HG02798 (cell line): ENCODE measurements around the gene FAM217A.
"Not testable (repeated sequence)": the region's sequence is repeated elsewhere in the genome, so short reads cannot be mapped to it uniquely, and the experiment has no call there.

Experiments used
- ATAC-seq: cut with Tn5 transposase; IDR thresholded peaks from one replicate; pipeline ENCODE4 v1.9.1; 2021; ENCODE audit warnings: mild to moderate bottlenecking; ENCODE audit not compliant: unreplicated experiment, poor library complexity

Gene FAM217A

GRCh38 chr6:4078691-4079471 lies at the start of gene FAM217A:
Gene FAM217A, minus strand, starts transcription at chr6:4079137. Its CDS starts 1,723 bp downstream, at chr6:4077414.
- ATAC-seq: no peak

- ATAC-seq: no peak
Measured at GRCh38 chr6:4128072-4128471, 49.1 kb upstream of the FAM217A start.

- no peak for ATAC-seq
Measured at GRCh38 chr6:4125933-4126864, 47.3 kb upstream of the FAM217A start.

GRCh38 chr6:4125500-4125899 lies 46.6 kb upstream of the FAM217A start:
- no peak for ATAC-seq

- ATAC-seq: no peak
Measured at GRCh38 chr6:4124351-4124750, 45.4 kb upstream of the FAM217A start.

GRCh38 chr6:4115741-4116140 lies 36.8 kb upstream of the FAM217A start:
- ATAC-seq: no peak

GRCh38 chr6:4114123-4114522 lies 35.2 kb upstream of the FAM217A start:
- no peak for ATAC-seq

- no peak for ATAC-seq
Measured at GRCh38 chr6:4113649-4114048, 34.7 kb upstream of the FAM217A start.

GRCh38 chr6:4112366-4112765 lies 33.4 kb upstream of the FAM217A start:
- no peak for ATAC-seq

- not testable (repeated sequence) for ATAC-seq
Measured at GRCh38 chr6:4109363-4109815, 30.5 kb upstream of the FAM217A start.

GRCh38 chr6:4108561-4109093 lies 29.7 kb upstream of the FAM217A start:
- no peak for ATAC-seq

GRCh38 chr6:4107873-4108272 lies 28.9 kb upstream of the FAM217A start:
- ATAC-seq: no peak

GRCh38 chr6:4105980-4106536 lies 27.1 kb upstream of the FAM217A start:
- no peak for ATAC-seq

GRCh38 chr6:4103929-4104328 lies 25.0 kb upstream of the FAM217A start:
- no peak for ATAC-seq

- ATAC-seq: no peak
Measured at GRCh38 chr6:4102687-4103244, 23.8 kb upstream of the FAM217A start.

GRCh38 chr6:4101298-4101697 lies 22.4 kb upstream of the FAM217A start:
- ATAC-seq: no peak

- ATAC-seq: no peak
Measured at GRCh38 chr6:4100655-4101054, 21.7 kb upstream of the FAM217A start.

GRCh38 chr6:4093288-4093687 lies 14.4 kb upstream of the FAM217A start:
- ATAC-seq: no peak

- no peak for ATAC-seq
Measured at GRCh38 chr6:4091941-4092340, 13.0 kb upstream of the FAM217A start.

GRCh38 chr6:4090043-4090442 lies 11.1 kb upstream of the FAM217A start:
- not testable (repeated sequence) for ATAC-seq
